HEK293 (cell line): Measurements from ENCODE around the gene CEP55.

ENCODE experiments used
- ATF2 ChIP-seq: fragments of 450-650 bp; formaldehyde crosslinking; IDR thresholded peaks from 2 replicates; pipeline ENCODE4 v1.5.1; 2016; ENCODE audit warnings: missing biosample characterization, missing genetic modification characterization, low read depth
- BCL6B ChIP-seq: fragments of 450-650 bp; formaldehyde crosslinking; IDR thresholded peaks from 2 replicates; pipeline ENCODE4 v1.5.1; 2017; ENCODE audit warnings: missing biosample characterization, missing genetic modification characterization
- EGR2 ChIP-seq: fragments of 450-650 bp; formaldehyde crosslinking; IDR thresholded peaks from 2 replicates; pipeline ENCODE4 v1.5.1; 2016; ENCODE audit warnings: low read depth, missing biosample characterization, missing genetic modification characterization
- MYNN ChIP-seq: fragments of 450-650 bp; formaldehyde crosslinking; IDR thresholded peaks from 2 replicates; pipeline ENCODE4 v1.5.1; 2016; ENCODE audit warnings: missing biosample characterization, missing genetic modification characterization, borderline replicate concordance
- PRDM1 ChIP-seq: fragments of 450-650 bp; formaldehyde crosslinking; IDR thresholded peaks from 2 replicates; pipeline ENCODE4; 2016; ENCODE audit warnings: missing biosample characterization, missing genetic modification characterization
- RBAK ChIP-seq: fragments of 450-650 bp; formaldehyde crosslinking; IDR thresholded peaks from 2 replicates; pipeline ENCODE4 v1.5.1; 2016; ENCODE audit warnings: missing biosample characterization, missing genetic modification characterization
- WT1 ChIP-seq: fragments of 450-650 bp; formaldehyde crosslinking; IDR thresholded peaks from 2 replicates; pipeline ENCODE4 v1.5.1; 2016; ENCODE audit warnings: missing biosample characterization, missing genetic modification characterization
- ZBTB17 ChIP-seq: fragments of 450-650 bp; formaldehyde crosslinking; IDR thresholded peaks from 2 replicates; pipeline ENCODE4 v1.5.1; 2016; ENCODE audit warnings: missing biosample characterization, missing genetic modification characterization
- ZBTB8A ChIP-seq: fragments of 450-650 bp; formaldehyde crosslinking; IDR thresholded peaks from 2 replicates; pipeline ENCODE4 v1.5.1; 2016; ENCODE audit warnings: missing biosample characterization, missing genetic modification characterization
- ZFHX2 ChIP-seq: fragments of 450-650 bp; formaldehyde crosslinking; conservative IDR thresholded peaks from 2 replicates; pipeline ENCODE4 v1.5.1; 2016; ENCODE audit warnings: missing biosample characterization, missing genetic modification characterization
- ZFP37 ChIP-seq: fragments of 450-650 bp; formaldehyde crosslinking; IDR thresholded peaks from 2 replicates; pipeline ENCODE4 v1.5.1; 2016; ENCODE audit warnings: missing biosample characterization, missing genetic modification characterization
- ZNF2 ChIP-seq: fragments of 450-650 bp; formaldehyde crosslinking; IDR thresholded peaks from 2 replicates; pipeline ENCODE4 v1.5.1; 2016; ENCODE audit warnings: missing biosample characterization, missing genetic modification characterization
- ZNF211 ChIP-seq: fragments of 450-650 bp; formaldehyde crosslinking; IDR thresholded peaks from 2 replicates; pipeline ENCODE4 v1.5.1; 2016; ENCODE audit warnings: low read depth, missing biosample characterization, missing genetic modification characterization
- ZNF239 ChIP-seq: fragments of 450-650 bp; formaldehyde crosslinking; IDR thresholded peaks from 2 replicates; pipeline ENCODE4 v1.5.1; 2016; ENCODE audit warnings: missing biosample characterization, missing genetic modification characterization
- ZNF266 ChIP-seq: fragments of 450-650 bp; formaldehyde crosslinking; IDR thresholded peaks from 2 replicates; pipeline ENCODE4 v1.5.1; 2016; ENCODE audit warnings: missing biosample characterization, missing genetic modification characterization, low read depth
- ZNF274 ChIP-seq, 2 experiments: fragments of 200-500 bp in 1 of 2; fragments of 450-650 bp in 1 of 2; sonication (Bioruptor generic) in 1 of 2; formaldehyde crosslinking in 1 of 2; IDR thresholded peaks; 2 replicates each; pipeline versions ENCODE4 v1.5.1 to v1.6.1; 2014 to 2016; ENCODE audit warnings: borderline replicate concordance in 1 of 2, inconsistent platforms in 1 of 2, low read length in 1 of 2, missing biosample characterization in 1 of 2, missing genetic modification characterization in 1 of 2
- ZNF366 ChIP-seq: fragments of 450-650 bp; formaldehyde crosslinking; conservative IDR thresholded peaks from 2 replicates; pipeline ENCODE4 v1.5.1; 2016; ENCODE audit warnings: missing biosample characterization, missing genetic modification characterization
- ZNF473 ChIP-seq: fragments of 450-650 bp; formaldehyde crosslinking; IDR thresholded peaks from 2 replicates; pipeline ENCODE4 v1.5.1; 2017; ENCODE audit warnings: missing biosample characterization, missing genetic modification characterization
- ZNF514 ChIP-seq: fragments of 450-650 bp; formaldehyde crosslinking; IDR thresholded peaks from 2 replicates; pipeline ENCODE4 v1.5.1; 2016; ENCODE audit warnings: missing biosample characterization, missing genetic modification characterization
- ZNF610 ChIP-seq: fragments of 450-650 bp; formaldehyde crosslinking; IDR thresholded peaks from 2 replicates; pipeline ENCODE4 v1.5.1; 2016; ENCODE audit warnings: missing biosample characterization, missing genetic modification characterization, borderline replicate concordance
- ZNF660 ChIP-seq: fragments of 450-650 bp; IDR thresholded peaks from 2 replicates; pipeline ENCODE4 v1.5.1; 2018; ENCODE audit warnings: missing biosample characterization, mild to moderate bottlenecking, missing genetic modification characterization
- ZNF777 ChIP-seq: fragments of 450-650 bp; formaldehyde crosslinking; IDR thresholded peaks from 2 replicates; pipeline ENCODE4 v1.5.1; 2017; ENCODE audit warnings: missing biosample characterization, missing genetic modification characterization, borderline replicate concordance
- ZNF785 ChIP-seq: fragments of 450-650 bp; formaldehyde crosslinking; IDR thresholded peaks from 2 replicates; pipeline ENCODE4 v1.5.1; 2016; ENCODE audit warnings: missing biosample characterization, missing genetic modification characterization
- TF ChIP-seq, protein P1 (sequence below): fragments of 450-650 bp; formaldehyde crosslinking; IDR thresholded peaks from 2 replicates; pipeline ENCODE4 v1.5.1; 2016; ENCODE audit warnings: missing biosample characterization, missing genetic modification characterization
- TF ChIP-seq, protein P2 (sequence below): fragments of 450-650 bp; formaldehyde crosslinking; IDR thresholded peaks from 2 replicates; pipeline ENCODE4 v1.5.1; 2016; ENCODE audit warnings: missing biosample characterization, missing genetic modification characterization
- TF ChIP-seq, protein P3 (sequence below): fragments of 450-650 bp; formaldehyde crosslinking; IDR thresholded peaks from 2 replicates; pipeline ENCODE4 v1.5.1; 2016; ENCODE audit warnings: missing biosample characterization, missing genetic modification characterization
- TF ChIP-seq, protein P4 (sequence below): fragments of 450-650 bp; formaldehyde crosslinking; IDR thresholded peaks from 2 replicates; pipeline ENCODE4 v1.5.1; 2016; ENCODE audit warnings: missing biosample characterization, missing genetic modification characterization, low read depth

CEP55 gene

DNA sequence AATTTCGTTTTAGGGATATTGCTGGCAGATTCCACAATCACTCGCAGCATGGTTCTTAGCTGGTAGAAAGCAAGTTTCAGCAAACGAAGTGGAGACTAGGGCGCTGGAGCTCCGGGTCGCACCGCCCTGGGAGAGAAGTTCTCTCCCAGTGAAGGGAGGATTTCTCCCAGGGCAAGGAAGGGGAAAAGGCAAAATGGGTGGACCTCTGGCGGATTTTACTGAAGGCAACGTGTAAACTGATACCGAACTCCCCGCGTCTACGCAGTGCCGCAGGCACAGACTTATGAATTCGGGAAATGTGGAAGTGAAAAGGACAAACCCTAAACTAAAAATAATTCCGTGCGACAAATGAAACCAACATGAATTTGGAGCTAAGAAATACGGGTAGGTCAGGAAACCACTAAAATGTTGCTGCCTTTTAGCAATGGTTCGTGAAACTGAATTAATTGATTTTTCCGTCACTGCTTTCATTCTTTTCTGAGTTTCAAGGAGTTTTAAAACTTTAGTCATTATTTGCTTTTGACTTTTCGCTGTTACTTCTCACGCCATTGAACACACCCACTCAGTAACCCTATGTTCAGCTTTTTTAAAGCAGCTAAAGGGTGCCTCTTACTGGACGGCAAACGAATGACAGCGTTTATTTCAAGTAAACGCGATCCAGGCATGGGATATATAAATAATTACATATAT is 14.1 kb upstream of the CEP55 start, which contains the start of gene MYOF (continued):
- TF ChIP-seq, protein P1, sequence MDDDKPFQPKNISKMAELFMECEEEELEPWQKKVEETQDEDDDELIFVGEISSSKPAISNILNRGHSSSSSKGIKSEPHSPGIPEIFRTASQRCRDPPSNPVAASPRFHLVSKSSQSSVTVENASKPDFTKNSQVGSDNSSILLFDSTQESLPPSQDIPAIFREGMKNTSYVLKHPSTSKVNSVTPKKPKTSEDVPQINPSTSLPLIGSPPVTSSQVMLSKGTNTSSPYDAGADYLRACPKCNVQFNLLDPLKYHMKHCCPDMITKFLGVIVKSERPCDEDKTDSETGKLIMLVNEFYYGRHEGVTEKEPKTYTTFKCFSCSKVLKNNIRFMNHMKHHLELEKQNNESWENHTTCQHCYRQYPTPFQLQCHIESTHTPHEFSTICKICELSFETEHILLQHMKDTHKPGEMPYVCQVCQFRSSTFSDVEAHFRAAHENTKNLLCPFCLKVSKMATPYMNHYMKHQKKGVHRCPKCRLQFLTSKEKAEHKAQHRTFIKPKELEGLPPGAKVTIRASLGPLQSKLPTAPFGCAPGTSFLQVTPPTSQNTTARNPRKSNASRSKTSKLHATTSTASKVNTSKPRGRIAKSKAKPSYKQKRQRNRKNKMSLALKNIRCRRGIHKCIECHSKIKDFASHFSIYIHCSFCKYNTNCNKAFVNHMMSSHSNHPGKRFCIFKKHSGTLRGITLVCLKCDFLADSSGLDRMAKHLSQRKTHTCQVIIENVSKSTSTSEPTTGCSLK (tag by site-specific recombination), result no peak
- TF ChIP-seq ZNF239 (tag by site-specific recombination), result no peak
- TF ChIP-seq, protein P2, sequence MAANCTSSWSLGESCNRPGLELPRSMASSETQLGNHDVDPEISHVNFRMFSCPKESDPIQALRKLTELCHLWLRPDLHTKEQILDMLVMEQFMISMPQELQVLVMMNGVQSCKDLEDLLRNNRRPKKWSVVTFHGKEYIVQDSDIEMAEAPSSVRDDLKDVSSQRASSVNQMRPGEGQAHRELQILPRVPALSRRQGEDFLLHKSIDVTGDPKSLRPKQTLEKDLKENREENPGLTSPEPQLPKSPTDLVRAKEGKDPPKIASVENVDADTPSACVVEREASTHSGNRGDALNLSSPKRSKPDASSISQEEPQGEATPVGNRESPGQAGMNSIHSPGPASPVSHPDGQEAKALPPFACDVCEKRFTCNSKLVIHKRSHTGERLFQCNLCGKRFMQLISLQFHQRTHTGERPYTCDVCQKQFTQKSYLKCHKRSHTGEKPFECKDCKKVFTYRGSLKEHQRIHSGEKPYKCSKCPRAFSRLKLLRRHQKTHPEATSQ (tag by site-specific recombination), result no peak
- TF ChIP-seq ZNF777 (tag by site-specific recombination), result no peak
- no peak for TF ChIP-seq ZNF211 (tag by site-specific recombination)
- TF ChIP-seq BCL6B (tag by site-specific recombination), result no peak
- no peak for TF ChIP-seq ZNF785 (tag by site-specific recombination)
- no peak for TF ChIP-seq ZBTB8A (tag by site-specific recombination)
- TF ChIP-seq, protein P3, sequence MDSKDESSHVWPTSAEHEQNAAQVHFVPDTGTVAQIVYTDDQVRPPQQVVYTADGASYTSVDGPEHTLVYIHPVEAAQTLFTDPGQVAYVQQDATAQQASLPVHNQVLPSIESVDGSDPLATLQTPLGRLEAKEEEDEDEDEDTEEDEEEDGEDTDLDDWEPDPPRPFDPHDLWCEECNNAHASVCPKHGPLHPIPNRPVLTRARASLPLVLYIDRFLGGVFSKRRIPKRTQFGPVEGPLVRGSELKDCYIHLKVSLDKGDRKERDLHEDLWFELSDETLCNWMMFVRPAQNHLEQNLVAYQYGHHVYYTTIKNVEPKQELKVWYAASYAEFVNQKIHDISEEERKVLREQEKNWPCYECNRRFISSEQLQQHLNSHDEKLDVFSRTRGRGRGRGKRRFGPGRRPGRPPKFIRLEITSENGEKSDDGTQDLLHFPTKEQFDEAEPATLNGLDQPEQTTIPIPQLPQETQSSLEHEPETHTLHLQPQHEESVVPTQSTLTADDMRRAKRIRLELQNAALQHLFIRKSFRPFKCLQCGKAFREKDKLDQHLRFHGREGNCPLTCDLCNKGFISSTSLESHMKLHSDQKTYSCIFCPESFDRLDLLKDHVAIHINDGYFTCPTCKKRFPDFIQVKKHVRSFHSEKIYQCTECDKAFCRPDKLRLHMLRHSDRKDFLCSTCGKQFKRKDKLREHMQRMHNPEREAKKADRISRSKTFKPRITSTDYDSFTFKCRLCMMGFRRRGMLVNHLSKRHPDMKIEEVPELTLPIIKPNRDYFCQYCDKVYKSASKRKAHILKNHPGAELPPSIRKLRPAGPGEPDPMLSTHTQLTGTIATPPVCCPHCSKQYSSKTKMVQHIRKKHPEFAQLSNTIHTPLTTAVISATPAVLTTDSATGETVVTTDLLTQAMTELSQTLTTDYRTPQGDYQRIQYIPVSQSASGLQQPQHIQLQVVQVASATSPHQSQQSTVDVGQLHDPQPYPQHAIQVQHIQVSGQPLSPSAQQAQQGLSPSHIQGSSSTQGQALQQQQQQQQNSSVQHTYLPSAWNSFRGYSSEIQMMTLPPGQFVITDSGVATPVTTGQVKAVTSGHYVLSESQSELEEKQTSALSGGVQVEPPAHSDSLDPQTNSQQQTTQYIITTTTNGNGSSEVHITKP (tag by site-specific recombination), result peak; percentile 72
- peak; percentile 64 for TF ChIP-seq ZFHX2
- TF ChIP-seq ZFP37, result peak; percentile 73
- no peak; the same call in none of the 2 replicates for TF ChIP-seq ZNF660 (tag by site-specific recombination)
- TF ChIP-seq ZNF514 (tag by site-specific recombination), result no peak
- no peak for TF ChIP-seq ZNF274 (IDR thresholded peaks at IDR 0.05; ENCODE audit: low read length)
- no peak for TF ChIP-seq ZNF274 (tag by site-specific recombination; IDR thresholded peaks at IDR 0.05; ENCODE audit: borderline replicate concordance)
- no peak for TF ChIP-seq MYNN (tag by site-specific recombination)
- no peak for TF ChIP-seq ZNF473 (tag by site-specific recombination)
- no peak for TF ChIP-seq ATF2
- TF ChIP-seq ZNF610 (tag by site-specific recombination), result no peak
- TF ChIP-seq ZNF2 (tag by site-specific recombination), result peak; percentile 35; the same call in 1 of the 2 replicates
- TF ChIP-seq EGR2, result peak; percentile 46; the same call in 1 of the 2 replicates
- no peak for TF ChIP-seq ZNF266 (tag by site-specific recombination)
- TF ChIP-seq PRDM1 (tag by site-specific recombination), result peak; percentile 93
- TF ChIP-seq, protein P4, sequence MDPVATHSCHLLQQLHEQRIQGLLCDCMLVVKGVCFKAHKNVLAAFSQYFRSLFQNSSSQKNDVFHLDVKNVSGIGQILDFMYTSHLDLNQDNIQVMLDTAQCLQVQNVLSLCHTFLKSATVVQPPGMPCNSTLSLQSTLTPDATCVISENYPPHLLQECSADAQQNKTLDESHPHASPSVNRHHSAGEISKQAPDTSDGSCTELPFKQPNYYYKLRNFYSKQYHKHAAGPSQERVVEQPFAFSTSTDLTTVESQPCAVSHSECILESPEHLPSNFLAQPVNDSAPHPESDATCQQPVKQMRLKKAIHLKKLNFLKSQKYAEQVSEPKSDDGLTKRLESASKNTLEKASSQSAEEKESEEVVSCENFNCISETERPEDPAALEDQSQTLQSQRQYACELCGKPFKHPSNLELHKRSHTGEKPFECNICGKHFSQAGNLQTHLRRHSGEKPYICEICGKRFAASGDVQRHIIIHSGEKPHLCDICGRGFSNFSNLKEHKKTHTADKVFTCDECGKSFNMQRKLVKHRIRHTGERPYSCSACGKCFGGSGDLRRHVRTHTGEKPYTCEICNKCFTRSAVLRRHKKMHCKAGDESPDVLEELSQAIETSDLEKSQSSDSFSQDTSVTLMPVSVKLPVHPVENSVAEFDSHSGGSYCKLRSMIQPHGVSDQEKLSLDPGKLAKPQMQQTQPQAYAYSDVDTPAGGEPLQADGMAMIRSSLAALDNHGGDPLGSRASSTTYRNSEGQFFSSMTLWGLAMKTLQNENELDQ (tag by site-specific recombination), result no peak
- TF ChIP-seq WT1 (tag by site-specific recombination), result peak; percentile 79
- TF ChIP-seq RBAK (tag by site-specific recombination), result no peak
- TF ChIP-seq ZNF366 (tag by site-specific recombination), result peak; percentile 77
- TF ChIP-seq ZBTB17 (tag by site-specific recombination), result peak; percentile 74
